ENCODE results near the gene KRT38.

KRT38 gene

DNA sequence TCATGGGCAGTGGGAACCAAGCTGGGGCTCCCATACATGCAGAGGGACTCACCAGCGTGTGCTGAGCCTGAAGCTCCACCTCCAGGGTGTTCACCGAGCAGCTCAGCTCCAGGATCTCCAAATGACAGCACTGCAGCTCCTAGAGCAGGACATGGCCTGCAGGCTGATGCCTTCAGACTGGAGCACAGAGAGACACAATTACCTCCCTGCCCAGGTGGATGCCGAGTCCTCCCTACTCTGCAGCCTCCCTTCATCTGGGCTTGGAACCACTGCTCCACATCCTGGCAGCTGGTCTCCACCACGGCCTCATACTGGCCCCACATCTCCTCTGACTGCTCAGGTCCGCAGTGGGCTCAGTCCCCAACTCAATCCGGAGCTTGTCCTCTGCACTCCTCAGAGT lies 8.2 kb upstream of the KRT38 start:
- TF ChIP-seq, protein P1, sequence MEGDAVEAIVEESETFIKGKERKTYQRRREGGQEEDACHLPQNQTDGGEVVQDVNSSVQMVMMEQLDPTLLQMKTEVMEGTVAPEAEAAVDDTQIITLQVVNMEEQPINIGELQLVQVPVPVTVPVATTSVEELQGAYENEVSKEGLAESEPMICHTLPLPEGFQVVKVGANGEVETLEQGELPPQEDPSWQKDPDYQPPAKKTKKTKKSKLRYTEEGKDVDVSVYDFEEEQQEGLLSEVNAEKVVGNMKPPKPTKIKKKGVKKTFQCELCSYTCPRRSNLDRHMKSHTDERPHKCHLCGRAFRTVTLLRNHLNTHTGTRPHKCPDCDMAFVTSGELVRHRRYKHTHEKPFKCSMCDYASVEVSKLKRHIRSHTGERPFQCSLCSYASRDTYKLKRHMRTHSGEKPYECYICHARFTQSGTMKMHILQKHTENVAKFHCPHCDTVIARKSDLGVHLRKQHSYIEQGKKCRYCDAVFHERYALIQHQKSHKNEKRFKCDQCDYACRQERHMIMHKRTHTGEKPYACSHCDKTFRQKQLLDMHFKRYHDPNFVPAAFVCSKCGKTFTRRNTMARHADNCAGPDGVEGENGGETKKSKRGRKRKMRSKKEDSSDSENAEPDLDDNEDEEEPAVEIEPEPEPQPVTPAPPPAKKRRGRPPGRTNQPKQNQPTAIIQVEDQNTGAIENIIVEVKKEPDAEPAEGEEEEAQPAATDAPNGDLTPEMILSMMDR (IDR thresholded peaks at IDR 0.05; ENCODE audit: insufficient read depth, missing control alignments), result no peak
- FAIRE-seq (no peak), DNase-seq (ENCODE audit: insufficient read length, low spot score) (no peak)

DNA sequence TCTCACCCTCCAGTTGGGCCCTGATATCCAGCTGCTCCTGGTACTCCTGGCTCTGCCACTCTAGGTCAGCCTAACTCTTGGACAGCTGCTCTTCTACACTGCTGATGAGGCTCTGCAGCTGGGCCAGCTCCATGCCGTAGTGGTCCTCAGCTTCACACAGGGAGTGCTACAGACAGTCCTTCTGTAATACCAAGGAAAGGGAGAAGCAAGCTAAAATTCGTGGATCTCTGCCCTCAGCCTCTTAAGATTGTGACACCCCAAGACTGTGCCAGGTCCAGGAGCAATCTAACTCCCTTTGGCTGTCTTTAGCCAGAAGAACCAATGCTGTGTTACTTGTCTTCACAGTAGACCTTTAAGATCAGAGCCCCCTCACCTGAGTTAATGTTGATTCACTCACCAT lies 7.7 kb upstream of the KRT38 start:
- TF ChIP-seq, protein P1 (IDR thresholded peaks at IDR 0.05; ENCODE audit: insufficient read depth, missing control alignments), result no peak
- FAIRE-seq (no peak), DNase-seq (ENCODE audit: insufficient read length, low spot score) (no peak)

DNA sequence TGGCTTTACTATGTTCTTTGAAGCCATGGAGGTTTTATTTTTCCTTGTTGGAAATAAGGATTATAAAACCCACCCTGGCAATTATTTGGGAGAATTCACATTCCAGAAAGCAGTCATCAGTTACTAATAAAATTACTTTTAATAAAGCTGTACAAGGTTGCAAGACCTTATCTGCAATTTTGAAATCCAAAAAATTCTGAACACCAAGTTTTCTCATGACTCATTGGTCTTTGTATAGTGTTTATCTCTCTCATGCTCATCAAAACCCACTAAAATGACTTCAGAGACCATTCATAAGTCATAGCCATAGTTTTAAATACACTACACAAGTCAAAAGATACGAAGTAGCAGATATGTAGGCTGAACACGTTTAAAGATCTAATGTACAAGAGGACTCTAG lies 6.0 kb upstream of the KRT38 start:
- FAIRE-seq (no peak), DNase-seq (ENCODE audit: insufficient read length, low spot score) (no peak)
- TF ChIP-seq, protein P1 (IDR thresholded peaks at IDR 0.05; ENCODE audit: insufficient read depth, missing control alignments), result no peak

DNA sequence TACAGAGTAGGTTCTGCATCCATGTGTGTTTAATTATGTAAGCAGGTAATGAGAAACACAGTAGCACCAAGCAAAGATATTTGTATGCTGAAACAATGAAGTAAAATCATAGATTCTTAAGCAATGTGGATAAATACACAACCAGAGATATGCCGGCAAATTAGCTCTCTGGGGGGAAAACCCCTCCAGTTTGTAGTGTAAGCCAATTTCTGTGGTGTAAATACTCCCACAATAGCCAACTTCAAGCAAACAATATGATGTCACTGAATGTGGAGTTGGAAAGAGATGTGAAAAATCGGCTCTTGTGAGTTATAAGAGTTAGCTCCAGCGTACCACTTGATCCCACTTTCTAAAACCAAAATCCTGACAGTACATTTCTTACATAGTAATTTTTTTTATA lies 3.9 kb upstream of the KRT38 start:
- TF ChIP-seq, protein P1 (IDR thresholded peaks at IDR 0.05; ENCODE audit: insufficient read depth, missing control alignments), result no peak

DNA sequence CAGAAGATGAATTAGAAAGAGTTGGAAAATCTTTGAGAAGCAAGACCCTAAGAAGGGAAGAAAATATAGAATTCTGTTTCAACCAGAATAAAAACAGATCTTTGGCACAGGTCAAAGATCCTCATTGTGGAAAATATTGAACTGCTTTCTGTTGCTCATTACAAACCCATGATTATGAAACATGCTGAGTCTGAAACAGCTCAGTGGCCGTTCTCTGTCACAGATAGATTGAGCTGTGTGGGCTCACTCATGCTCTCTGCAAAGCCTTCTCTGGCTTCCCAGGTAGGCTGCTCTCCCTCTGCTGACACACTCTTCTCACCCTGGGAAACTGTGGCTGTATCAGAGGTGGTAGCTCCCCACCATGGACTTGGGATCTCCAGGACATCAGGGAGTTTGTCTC lies 3.4 kb upstream of the KRT38 start:
- no peak for DNase-seq (ENCODE audit: insufficient read length, low spot score)
- FAIRE-seq, result no peak
- TF ChIP-seq, protein P1 (IDR thresholded peaks at IDR 0.05; ENCODE audit: insufficient read depth, missing control alignments), result no peak

More for the DNA sequence above, 3.9 kb upstream of the KRT38 start:
- DNase-seq (ENCODE audit: insufficient read length, low spot score), result no peak
- no peak for FAIRE-seq

DNA sequence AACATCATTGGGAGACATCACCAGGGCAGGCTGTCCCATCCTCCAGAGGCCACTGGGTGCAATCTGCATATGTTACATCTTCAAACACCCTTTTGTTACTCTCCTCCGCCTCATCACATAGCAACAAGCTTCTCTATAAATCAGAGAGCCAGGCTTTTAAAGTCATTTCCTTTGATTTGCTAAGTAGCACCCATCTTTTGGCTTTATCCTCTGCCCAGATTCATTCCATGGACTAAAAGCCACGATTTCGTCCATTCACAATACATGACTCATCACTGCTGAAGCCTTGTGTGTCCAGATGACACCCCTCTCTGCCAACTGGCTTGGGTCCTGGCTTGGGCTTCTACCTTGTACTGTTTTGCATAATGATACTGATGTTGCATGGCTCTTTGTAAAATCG lies 2.0 kb upstream of the KRT38 start:
- FAIRE-seq (no peak), DNase-seq (ENCODE audit: insufficient read length, low spot score) (no peak)
- TF ChIP-seq, protein P1 (IDR thresholded peaks at IDR 0.05; ENCODE audit: insufficient read depth, missing control alignments), result no peak

DNA sequence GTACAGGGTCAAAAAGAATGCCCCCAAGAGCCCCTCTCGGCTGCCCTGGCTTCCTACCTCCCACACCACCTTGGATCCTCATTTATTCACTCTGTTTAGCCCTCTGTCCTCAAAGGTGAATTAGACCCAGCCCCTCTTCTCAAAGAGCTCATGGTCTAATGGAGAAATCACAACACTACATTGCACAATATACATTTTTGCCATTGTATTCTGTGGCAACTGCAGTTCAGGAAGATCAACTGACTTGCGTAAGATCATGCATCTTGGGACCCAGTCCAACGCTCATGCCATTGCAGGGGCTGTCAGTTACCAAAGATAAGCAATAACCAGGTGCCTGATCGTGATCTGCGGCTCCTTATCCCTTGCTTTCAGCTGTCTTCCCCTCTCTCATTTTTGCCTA lies 1.4 kb downstream of the KRT38 start:
- TF ChIP-seq, protein P1 (IDR thresholded peaks at IDR 0.05; ENCODE audit: insufficient read depth, missing control alignments), result no peak
- no peak for FAIRE-seq
- no peak for DNase-seq (ENCODE audit: insufficient read length, low spot score)

Measured in D721Med (cell line).